Breast epithelium (tissue), 4 donors: ENCODE results near the gene ADAMTS3. TPM values are rescaled to one million over a fixed set of nuclear protein-coding genes. Genes with fewer than 3 reads are reported as not detected.

Source experiments
- DNase-seq, 2 donors: peaks; one replicate each; pipeline ENCODE4 v3.0.0-alpha.2; 2019; ENCODE audit warnings: low spot score in 2 of 2
- H3K27ac ChIP-seq, 2 donors: fragments of 200-600 bp; sonication (generic) in 1 of 2; one replicate each; pipeline ENCODE4 v1.5.1; 2016 to 2019; ENCODE audit warnings: mild to moderate bottlenecking in 1 of 2
- H3K27me3 ChIP-seq, 2 donors: fragments of 200-600 bp; sonication (generic) in 1 of 2; one replicate each; pipeline versions ENCODE4 v1.5.1 to v1.6.0; 2017 to 2019; ENCODE audit warnings: control low read depth in 1 of 2, mild to moderate bottlenecking in 1 of 2
- H3K36me3 ChIP-seq: fragments of 200-600 bp; one replicate; pipeline ENCODE4 v1.5.1; 2019
- H3K4me1 ChIP-seq, 2 donors: fragments of 200-600 bp; sonication (generic); one replicate each; pipeline ENCODE4 v1.5.1; 2016 to 2019; ENCODE audit warnings: control low read depth in 1 of 2
- H3K4me3 ChIP-seq, 3 donors: fragments of 200-600 bp; sonication (generic); 1 replicate in 2 of 3; 2 replicates in 1 of 3; pipeline ENCODE4 v1.5.1; 2016 to 2019; ENCODE audit warnings: mild to moderate bottlenecking in 3 of 3, moderate library complexity in 2 of 3
- H3K9me3 ChIP-seq, 2 donors: fragments of 200-600 bp; sonication (generic) in 1 of 2; one replicate each; pipeline ENCODE4 v1.5.1; 2016 to 2019; ENCODE audit warnings: control low read depth in 1 of 2
- CTCF ChIP-seq, 3 donors: fragments of 450-650 bp; IDR thresholded peaks; one replicate each; pipeline ENCODE4 v1.5.1; 2016 to 2017; ENCODE audit warnings: antibody characterized with exemption in 3 of 3, mild to moderate bottlenecking in 3 of 3, moderate library complexity in 3 of 3
- POLR2A ChIP-seq: fragments of 450-650 bp; IDR thresholded peaks from one replicate; pipeline ENCODE4 v1.6.1; 2016; ENCODE audit warnings: antibody characterized with exemption, mild to moderate bottlenecking, moderate library complexity
- POLR2AphosphoS5 ChIP-seq, 3 donors: sonication (generic); formaldehyde crosslinking; IDR thresholded peaks; one replicate each; pipeline ENCODE4 v1.6.1; 2017; ENCODE audit warnings: antibody characterized with exemption in 3 of 3
- intact Hi-C: fragments of 100-400 bp; cut with DNase I; formaldehyde crosslinking; loops from one replicate; pipeline ENCODE4 v1.15.1; 2023; ENCODE audit warnings: low total_unique reads
- total RNA-seq, 3 donors: library from RNA; depleted of rRNA; stranded (reverse); fragments of >200 nt; gene quantifications; one replicate each; pipeline ENCODE4 v1.1.0, GENCODE V29; 2016

ADAMTS3 gene
- total RNA-seq, 3 donors from 2014 or later = 1.9 to 5.6 (median 2.9) TPM

- no peaks in the 10 kb centered on the region for H3K36me3 ChIP-seq
- H3K4me1 ChIP-seq = no peaks in the 10 kb centered on the region
- no peaks in the 10 kb centered on the region for H3K9me3 ChIP-seq
- intact Hi-C loops = no loop called here
- H3K4me3 ChIP-seq = no peak overlapping the region
- TF ChIP-seq POLR2A = no peak
- no peak for TF ChIP-seq POLR2AphosphoS5 (IDR thresholded peaks at IDR 0.05)
- TF ChIP-seq CTCF (IDR thresholded peaks at IDR 0.05) = no peak
- H3K27me3 ChIP-seq = no peaks in the 10 kb centered on the region
- no peak overlapping the region for H3K27ac ChIP-seq
- DNase-seq = no peak
Measured at GRCh38 chr4:72442147-72442546, 126.9 kb downstream of the ADAMTS3 start.

- H3K4me1 ChIP-seq = no peaks in the 10 kb centered on the region
- intact Hi-C loops = no loop called here
- no peak for DNase-seq
- TF ChIP-seq CTCF (IDR thresholded peaks at IDR 0.05) (no peak), POLR2A (no peak), POLR2AphosphoS5 (IDR thresholded peaks at IDR 0.05) (no peak)
- no peak overlapping the region for H3K4me3 ChIP-seq
- no peaks in the 10 kb centered on the region for H3K27me3 ChIP-seq
- H3K27ac ChIP-seq = no peak overlapping the region
- H3K9me3 ChIP-seq = no peaks in the 10 kb centered on the region
- H3K36me3 ChIP-seq = no peaks in the 10 kb centered on the region
Measured at GRCh38 chr4:72440386-72440785, 128.6 kb downstream of the ADAMTS3 start.

GRCh38 chr4:72432975-72433374 lies 136.0 kb downstream of the ADAMTS3 start:
- DNase-seq = no peak
- Histone ChIP-seq H3K4me3 (no peak overlapping the region), H3K9me3 (no peaks in the 10 kb centered on the region), H3K4me1 (no peaks in the 10 kb centered on the region), H3K27ac (no peak overlapping the region), H3K36me3 (no peaks in the 10 kb centered on the region), H3K27me3 (no peaks in the 10 kb centered on the region)
- TF ChIP-seq POLR2A (no peak), CTCF (IDR thresholded peaks at IDR 0.05) (no peak), POLR2AphosphoS5 (IDR thresholded peaks at IDR 0.05) (no peak)
- intact Hi-C loops = no loop called here

- Histone ChIP-seq H3K9me3 (no peaks in the 10 kb centered on the region), H3K4me1 (no peaks in the 10 kb centered on the region), H3K36me3 (no peaks in the 10 kb centered on the region), H3K4me3 (no peak overlapping the region), H3K27me3 (no peaks in the 10 kb centered on the region), H3K27ac (no peak overlapping the region)
- intact Hi-C loops = no loop called here
- TF ChIP-seq CTCF (IDR thresholded peaks at IDR 0.05) (no peak), POLR2AphosphoS5 (IDR thresholded peaks at IDR 0.05) (no peak), POLR2A (no peak)
- no peak for DNase-seq
Measured at GRCh38 chr4:72432282-72432681, 136.7 kb downstream of the ADAMTS3 start.

- intact Hi-C loops = no loop called here
- H3K27me3 ChIP-seq = no peaks in the 10 kb centered on the region
- TF ChIP-seq CTCF (IDR thresholded peaks at IDR 0.05) = no peak
- TF ChIP-seq POLR2A = no peak
- no peak for TF ChIP-seq POLR2AphosphoS5 (IDR thresholded peaks at IDR 0.05)
- no peak overlapping the region for H3K4me3 ChIP-seq
- H3K4me1 ChIP-seq = no peaks in the 10 kb centered on the region
- no peak for DNase-seq
- H3K36me3 ChIP-seq = no peaks in the 10 kb centered on the region
- no peak overlapping the region for H3K27ac ChIP-seq
- no peaks in the 10 kb centered on the region for H3K9me3 ChIP-seq
Measured at GRCh38 chr4:72430988-72431387, 138.0 kb downstream of the ADAMTS3 start.
